Activated CD4-positive, CD25-positive, alpha-beta regulatory T cell (primary cell): Measurements from ENCODE around the gene ZDHHC9.
A peak's percentile ranks its signal among the peaks of the same experiment; 100 is the strongest.

Experiments
- DNase-seq, 4 experiments: peaks; one replicate each; lab custom pipeline; 2025; lab: John Stamatoyannopoulos, UW

ZDHHC9 gene

GRCh38 chrX:129786210-129786651 lies 57.5 kb downstream of the ZDHHC9 start:
- no peak for DNase-seq

GRCh38 chrX:129785160-129785947 lies 58.3 kb downstream of the ZDHHC9 start:
- no peak for DNase-seq

- DNase-seq: no peak
These were observed 59.3 kb downstream of the ZDHHC9 start for GRCh38 chrX:129784371-129784770.

GRCh38 chrX:129783291-129783713 lies 60.4 kb downstream of the ZDHHC9 start:
- no peak for DNase-seq

GRCh38 chrX:129782706-129783105 lies 61.0 kb downstream of the ZDHHC9 start:
- DNase-seq: no peak

- DNase-seq: peak in 1 of 4 experiments; percentile 13
These were observed 61.8 kb downstream of the ZDHHC9 start for GRCh38 chrX:129781680-129782495.

GRCh38 chrX:129781134-129781672 lies 62.5 kb downstream of the ZDHHC9 start:
- peak; percentile 41 to 68 (median 61) for DNase-seq

- DNase-seq: no peak
These were observed 63.1 kb downstream of the ZDHHC9 start for GRCh38 chrX:129780441-129781105.

GRCh38 chrX:129779747-129780146 lies 63.9 kb downstream of the ZDHHC9 start, which contains the start of gene SASH3:
SASH3 (plus strand) TSS chrX:129779949; CDS start chrX:129780098, 149 bp downstream.
- peak in 3 of 4 experiments; percentile 6 to 50 (median 36) for DNase-seq

- DNase-seq: no peak
These were observed 64.5 kb downstream of the ZDHHC9 start for GRCh38 chrX:129779086-129779672.

- DNase-seq: peak; percentile 6 to 64 (median 33)
These were observed 66.3 kb downstream of the ZDHHC9 start for GRCh38 chrX:129777218-129778030.

- no peak for DNase-seq
These were observed 69.8 kb downstream of the ZDHHC9 start for GRCh38 chrX:129773649-129774458.

- peak in 1 of 4 experiments; percentile 15 for DNase-seq
These were observed 70.8 kb downstream of the ZDHHC9 start for GRCh38 chrX:129772796-129773431.

GRCh38 chrX:129771266-129771995 lies 72.3 kb downstream of the ZDHHC9 start:
- peak in 3 of 4 experiments; percentile 1 to 21 (median 9) for DNase-seq

GRCh38 chrX:129769467-129770154 lies 74.1 kb downstream of the ZDHHC9 start:
- DNase-seq: peak; percentile 7 to 66 (median 46)

GRCh38 chrX:129768586-129769466 lies 74.9 kb downstream of the ZDHHC9 start:
- no peak for DNase-seq

- DNase-seq: no peak
These were observed 75.5 kb downstream of the ZDHHC9 start for GRCh38 chrX:129768186-129768585.
